PC-3 (cell line): ENCODE results near the gene RHBDD3. TPM values are rescaled to one million over a fixed set of nuclear protein-coding genes. Genes with fewer than 3 reads are reported as not detected.
A peak's percentile ranks its signal among the peaks of the same experiment; 100 is the strongest.

Experiments
- ATAC-seq: fragments of 200-7000 bp; cut with Tn5 transposase; 2 replicates; pipeline ENCODE4 v1.9.1; 2020; ENCODE audit warnings: mild to moderate bottlenecking, moderate library complexity
- BruUV-seq: library from RNA; stranded (reverse); fragments of 400-500 nt; replicated peaks from 2 replicates; lab custom pipeline; 2021; lab: Mats Ljungman, UMichigan
- CTCF ChIA-PET: fragments of 300-600 bp; sonication (Branson Sonifier 250); formaldehyde crosslinking; loops from one replicate; lab custom pipeline; 2022; ENCODE audit warnings: antibody characterized with exemption; lab: Charles Lee
- POLR2A ChIA-PET: fragments of 300-600 bp; sonication (Branson Sonifier 250); formaldehyde crosslinking; loops from one replicate; lab custom pipeline; 2022; ENCODE audit warnings: antibody characterized with exemption; ENCODE audit not compliant: unreplicated experiment; lab: Charles Lee
- DNase-seq: peaks from one replicate; pipeline ENCODE4 v3.0.0-alpha.2; 2015
- H2AFZ ChIP-seq: fragments of 300-600 bp; sonication (generic); 2 replicates; pipeline ENCODE4 v1.6.0; 2016; ENCODE audit warnings: antibody characterized with exemption, low read length
- H3F3A ChIP-seq: fragments of 300-600 bp; sonication (generic); one replicate; pipeline ENCODE4 v1.6.0; 2017; ENCODE audit warnings: antibody characterized with exemption, low read length, control low read depth, mild to moderate bottlenecking; ENCODE audit not compliant: unreplicated experiment
- H3K27ac ChIP-seq: fragments of 300-600 bp; sonication (generic); 2 replicates; pipeline ENCODE4 v1.5.1; 2016; ENCODE audit warnings: mild to moderate bottlenecking, low read length
- H3K27me3 ChIP-seq: fragments of 300-600 bp; sonication (generic); 2 replicates; pipeline ENCODE4 v1.6.1; 2016; ENCODE audit warnings: low read length, mixed read lengths
- H3K36me3 ChIP-seq: fragments of 300-600 bp; sonication (generic); 2 replicates; pipeline ENCODE4 v1.6.1; 2016; ENCODE audit warnings: low read depth, mixed run types, low read length, mixed read lengths
- H3K4me1 ChIP-seq: fragments of 300-600 bp; sonication (generic); 2 replicates; pipeline ENCODE4 v1.5.1; 2016; ENCODE audit warnings: low read length; ENCODE audit not compliant: insufficient read depth
- H3K4me2 ChIP-seq: fragments of 300-600 bp; sonication (generic); 2 replicates; pipeline ENCODE4 v1.6.0; 2016; ENCODE audit warnings: low read length
- H3K4me3 ChIP-seq: fragments of 300-600 bp; sonication (generic); 2 replicates; pipeline ENCODE4 v1.5.1; 2016; ENCODE audit warnings: mild to moderate bottlenecking, low read length, mixed read lengths
- H3K79me2 ChIP-seq: fragments of 300-600 bp; sonication (generic); 2 replicates; pipeline ENCODE4 v1.6.1; 2017; ENCODE audit warnings: low read length, mixed read lengths
- H3K9ac ChIP-seq: fragments of 300-600 bp; sonication (generic); 2 replicates; pipeline ENCODE4 v1.6.0; 2016; ENCODE audit warnings: mild to moderate bottlenecking, low read length
- H3K9me2 ChIP-seq: fragments of 300-600 bp; sonication (generic); replicated peaks from 2 replicates; pipeline ENCODE4 v1.6.1; 2016; ENCODE audit warnings: mixed run types, low read length, mixed read lengths
- H3K9me3 ChIP-seq: fragments of 300-600 bp; sonication (generic); 2 replicates; pipeline ENCODE4 v1.6.1; 2016; ENCODE audit warnings: low read length, mixed read lengths
- H4K20me1 ChIP-seq: fragments of 300-600 bp; sonication (generic); 2 replicates; pipeline ENCODE4 v1.6.1; 2016; ENCODE audit warnings: low read length, mixed read lengths
- EZH2 ChIP-seq: fragments of 300-600 bp; sonication (generic); IDR thresholded peaks from one replicate; pipeline ENCODE4 v1.6.1; 2017; ENCODE audit warnings: antibody characterized with exemption, mild to moderate bottlenecking, low read length; ENCODE audit not compliant: unreplicated experiment
- EZH2phosphoT487 ChIP-seq: fragments of 300-600 bp; sonication (generic); IDR thresholded peaks from 2 replicates; pipeline ENCODE4 v1.6.1; 2018; ENCODE audit warnings: mild to moderate bottlenecking, antibody characterized with exemption, low read length, borderline replicate concordance
- intact Hi-C: fragments of 100-400 bp; cut with micrococcal nuclease; formaldehyde crosslinking; loops from 2 replicates; pipeline ENCODE4 v1.9.0; 2023
- total RNA-seq: library from RNA; depleted of rRNA; stranded (reverse); fragments of >200 nt; gene quantifications from 2 replicates; pipeline ENCODE4 v1.2.3, GENCODE V29; 2014
- TF ChIP-seq, protein P1 (sequence below): fragments of 300-600 bp; sonication (generic); conservative IDR thresholded peaks from 2 replicates; pipeline ENCODE4 v1.5.1; 2017; ENCODE audit warnings: antibody characterized with exemption, low read depth, mild to moderate bottlenecking, low read length

The RHBDD3 gene
- total RNA-seq, 1 experiment from 2014 or later, result 23.7 TPM

DNA sequence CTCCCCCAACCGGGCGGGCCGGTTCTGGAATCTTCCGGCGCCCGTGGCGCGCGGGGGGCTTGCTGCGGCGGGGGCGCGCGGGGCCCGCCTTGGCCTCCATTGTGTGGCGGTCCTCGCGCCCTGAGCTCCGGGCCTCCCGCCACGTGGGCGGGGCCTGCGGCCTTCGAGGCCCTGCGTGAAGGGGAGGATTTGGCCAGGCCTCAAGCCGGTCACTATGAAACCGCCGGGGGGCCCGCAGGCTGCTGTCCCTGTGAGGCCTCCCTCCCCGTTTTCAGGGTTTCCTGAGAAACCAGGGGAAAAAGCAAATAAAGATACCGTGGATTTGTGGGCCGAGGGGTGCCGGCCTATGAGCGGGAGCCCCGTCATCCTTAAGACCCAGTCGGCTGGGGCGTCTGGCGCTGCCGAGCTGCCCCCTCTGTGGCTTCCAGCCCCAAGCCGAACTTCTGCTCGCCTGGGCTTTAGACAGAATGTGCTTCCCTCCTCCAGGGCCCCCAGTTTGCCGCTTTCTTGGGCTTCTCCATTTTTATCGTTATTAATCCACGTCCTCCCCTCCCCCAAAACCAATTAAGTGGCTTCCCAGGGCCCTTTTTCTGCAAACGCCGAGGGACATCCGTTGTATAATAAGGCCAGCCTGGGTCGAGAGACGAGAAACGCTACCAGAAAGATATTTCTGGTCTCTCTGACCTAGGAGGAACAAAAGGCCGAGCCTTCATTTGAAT, 889 bp upstream of the RHBDD3 start:
- H2AFZ ChIP-seq, result peak overlapping the region; percentile 99; the same call in 1 of the 2 replicates
- POLR2A ChIA-PET, result no interaction called here
- intact Hi-C loops, result loop anchor here (2.0 kb wide), 1 partner anchor 38 kb away; the partner anchor contains the start of gene GAS2L1

DNA sequence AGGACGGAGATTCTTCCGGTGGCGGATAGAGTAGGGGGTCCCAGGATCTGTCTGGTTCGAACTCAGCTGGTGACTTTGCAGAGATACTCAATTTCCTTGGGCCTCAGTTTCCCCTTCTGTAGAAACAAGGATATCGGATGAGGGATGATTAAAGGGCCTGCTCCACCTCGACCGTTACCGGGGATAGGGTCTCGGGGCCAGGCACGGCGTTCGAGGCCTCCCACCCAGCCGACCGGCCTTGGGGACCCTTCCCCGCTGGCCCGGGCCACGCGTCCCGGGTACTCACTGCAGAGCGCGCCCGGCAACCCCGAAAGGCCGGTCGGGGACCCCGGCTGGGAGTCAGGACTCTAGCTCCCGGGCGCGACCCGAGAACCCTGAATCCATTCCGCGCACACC, 321 bp downstream of the RHBDD3 start:
- peak overlapping the region; percentile 99 for H3K4me3 ChIP-seq
- POLR2A ChIA-PET, result no interaction called here
- intact Hi-C loops, result no loop called here
- ATAC-seq (peak; percentile 21; the same call in 1 of the 2 replicates), DNase-seq (no peak)
- TF ChIP-seq EZH2phosphoT487 (no peak), EZH2 (no peak)
- TF ChIP-seq, protein P1, sequence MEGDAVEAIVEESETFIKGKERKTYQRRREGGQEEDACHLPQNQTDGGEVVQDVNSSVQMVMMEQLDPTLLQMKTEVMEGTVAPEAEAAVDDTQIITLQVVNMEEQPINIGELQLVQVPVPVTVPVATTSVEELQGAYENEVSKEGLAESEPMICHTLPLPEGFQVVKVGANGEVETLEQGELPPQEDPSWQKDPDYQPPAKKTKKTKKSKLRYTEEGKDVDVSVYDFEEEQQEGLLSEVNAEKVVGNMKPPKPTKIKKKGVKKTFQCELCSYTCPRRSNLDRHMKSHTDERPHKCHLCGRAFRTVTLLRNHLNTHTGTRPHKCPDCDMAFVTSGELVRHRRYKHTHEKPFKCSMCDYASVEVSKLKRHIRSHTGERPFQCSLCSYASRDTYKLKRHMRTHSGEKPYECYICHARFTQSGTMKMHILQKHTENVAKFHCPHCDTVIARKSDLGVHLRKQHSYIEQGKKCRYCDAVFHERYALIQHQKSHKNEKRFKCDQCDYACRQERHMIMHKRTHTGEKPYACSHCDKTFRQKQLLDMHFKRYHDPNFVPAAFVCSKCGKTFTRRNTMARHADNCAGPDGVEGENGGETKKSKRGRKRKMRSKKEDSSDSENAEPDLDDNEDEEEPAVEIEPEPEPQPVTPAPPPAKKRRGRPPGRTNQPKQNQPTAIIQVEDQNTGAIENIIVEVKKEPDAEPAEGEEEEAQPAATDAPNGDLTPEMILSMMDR, result no peak
- H3F3A ChIP-seq, result no peaks in the 10 kb centered on the region
- no peaks in the 10 kb centered on the region for H3K9me2 ChIP-seq
- peaks cover 19% of the 10 kb centered on the region; the same call in 1 of the 2 replicates for H3K36me3 ChIP-seq
- BruUV-seq, result TSS peak; percentile 61
- H3K4me2 ChIP-seq, result peak overlapping the region; percentile 85
- H3K9me3 ChIP-seq, result no peaks in the 10 kb centered on the region
- H4K20me1 ChIP-seq, result peaks cover 37% of the 10 kb centered on the region
- H3K79me2 ChIP-seq, result peaks cover 67% of the 10 kb centered on the region
- H2AFZ ChIP-seq, result peak overlapping the region; percentile 99
- no peaks in the 10 kb centered on the region for H3K27me3 ChIP-seq
- H3K4me1 ChIP-seq, result peaks cover 27% of the 10 kb centered on the region
- H3K9ac ChIP-seq, result peak overlapping the region; percentile 100
- CTCF ChIA-PET, result no interaction called here
- H3K27ac ChIP-seq, result peak overlapping the region; percentile 97

More for the DNA sequence above, 889 bp upstream of the RHBDD3 start:
- Histone ChIP-seq H3K9ac (peak overlapping the region; percentile 100), H3F3A (no peaks in the 10 kb centered on the region), H3K4me3 (peak overlapping the region; percentile 99), H3K27ac (peak overlapping the region; percentile 97), H3K79me2 (peaks cover 79% of the 10 kb centered on the region), H3K4me2 (peak overlapping the region; percentile 85), H4K20me1 (peaks cover 49% of the 10 kb centered on the region), H3K9me3 (no peaks in the 10 kb centered on the region), H3K9me2 (no peaks in the 10 kb centered on the region), H3K4me1 (peaks cover 27% of the 10 kb centered on the region), H3K27me3 (no peaks in the 10 kb centered on the region), H3K36me3 (peaks cover 31% of the 10 kb centered on the region)
- ATAC-seq (peak; percentile 25), DNase-seq (peak; percentile 31)
- TF ChIP-seq EZH2phosphoT487, result no peak
- no peak for TF ChIP-seq EZH2
- TF ChIP-seq, protein P1, result no peak
- CTCF ChIA-PET, result no interaction called here
- no TSS peak for BruUV-seq
